Fibroblast of pulmonary artery (primary cell): ENCODE measurements around the gene RNF167.

ENCODE experiments used
- DNase-seq: peaks from one replicate; pipeline ENCODE4 v3.0.0-alpha.2; 2010; ENCODE audit warnings: low read depth
- H3K4me3 ChIP-seq: replicated peaks from 2 replicates; pipeline ENCODE4 v1.5.1; 2011; ENCODE audit warnings: low read depth, mild to moderate bottlenecking, control low read depth, low read length, moderate library complexity
- TF ChIP-seq, protein P1 (sequence below): IDR thresholded peaks from 2 replicates; pipeline ENCODE4 v1.5.1; 2011; ENCODE audit warnings: mild to moderate bottlenecking, control low read depth, low read length, inconsistent platforms; ENCODE audit errors: missing control alignments

RNF167 gene

DNA sequence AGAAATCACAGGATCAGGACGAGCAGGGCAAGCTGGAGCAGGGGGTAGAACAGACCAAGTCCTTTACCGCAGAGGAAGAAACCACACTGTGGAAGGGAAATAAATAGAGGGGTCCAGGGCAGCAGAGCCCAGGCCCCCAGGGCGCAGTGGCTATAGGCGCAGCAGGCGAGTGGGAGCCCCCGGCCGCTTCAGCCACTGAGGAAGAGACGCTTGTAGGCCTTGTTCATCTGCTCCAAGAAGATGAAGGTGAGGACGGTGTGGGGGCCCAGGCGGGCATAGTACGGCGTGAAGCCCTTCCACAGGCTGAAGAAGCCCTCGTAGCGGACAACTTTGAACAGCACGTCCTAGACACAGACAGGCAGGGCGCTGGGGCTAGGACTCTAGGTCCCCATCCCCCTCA, 2.5 kb upstream of the RNF167 start:
- TF ChIP-seq, protein P1, sequence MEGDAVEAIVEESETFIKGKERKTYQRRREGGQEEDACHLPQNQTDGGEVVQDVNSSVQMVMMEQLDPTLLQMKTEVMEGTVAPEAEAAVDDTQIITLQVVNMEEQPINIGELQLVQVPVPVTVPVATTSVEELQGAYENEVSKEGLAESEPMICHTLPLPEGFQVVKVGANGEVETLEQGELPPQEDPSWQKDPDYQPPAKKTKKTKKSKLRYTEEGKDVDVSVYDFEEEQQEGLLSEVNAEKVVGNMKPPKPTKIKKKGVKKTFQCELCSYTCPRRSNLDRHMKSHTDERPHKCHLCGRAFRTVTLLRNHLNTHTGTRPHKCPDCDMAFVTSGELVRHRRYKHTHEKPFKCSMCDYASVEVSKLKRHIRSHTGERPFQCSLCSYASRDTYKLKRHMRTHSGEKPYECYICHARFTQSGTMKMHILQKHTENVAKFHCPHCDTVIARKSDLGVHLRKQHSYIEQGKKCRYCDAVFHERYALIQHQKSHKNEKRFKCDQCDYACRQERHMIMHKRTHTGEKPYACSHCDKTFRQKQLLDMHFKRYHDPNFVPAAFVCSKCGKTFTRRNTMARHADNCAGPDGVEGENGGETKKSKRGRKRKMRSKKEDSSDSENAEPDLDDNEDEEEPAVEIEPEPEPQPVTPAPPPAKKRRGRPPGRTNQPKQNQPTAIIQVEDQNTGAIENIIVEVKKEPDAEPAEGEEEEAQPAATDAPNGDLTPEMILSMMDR, result no peak
- DNase-seq, result no peak
- no peak overlapping the region for H3K4me3 ChIP-seq

DNA sequence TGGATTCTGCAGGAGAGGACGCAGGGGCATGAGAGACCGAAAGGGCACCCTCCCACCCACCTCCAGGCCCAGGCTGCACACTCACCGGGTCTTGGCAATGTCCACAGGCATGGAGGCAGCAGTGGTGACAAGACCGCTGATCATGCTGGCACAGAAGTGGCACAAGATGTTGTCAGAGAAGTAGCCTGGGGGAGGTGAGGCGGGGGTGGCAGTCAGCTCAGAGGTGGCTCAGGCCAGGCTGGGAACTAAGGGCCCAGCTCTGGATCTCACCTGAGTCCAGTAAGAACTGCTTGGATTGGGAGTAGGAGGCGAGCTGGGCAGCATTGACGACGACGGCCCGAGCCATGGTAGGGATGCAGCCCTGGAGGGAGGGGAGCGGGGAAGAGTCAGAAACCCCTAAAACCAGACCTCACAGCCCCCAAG, 2.0 kb upstream of the RNF167 start:
- DNase-seq, result no peak
- TF ChIP-seq, protein P1, result no peak
- no peak overlapping the region for H3K4me3 ChIP-seq

DNA sequence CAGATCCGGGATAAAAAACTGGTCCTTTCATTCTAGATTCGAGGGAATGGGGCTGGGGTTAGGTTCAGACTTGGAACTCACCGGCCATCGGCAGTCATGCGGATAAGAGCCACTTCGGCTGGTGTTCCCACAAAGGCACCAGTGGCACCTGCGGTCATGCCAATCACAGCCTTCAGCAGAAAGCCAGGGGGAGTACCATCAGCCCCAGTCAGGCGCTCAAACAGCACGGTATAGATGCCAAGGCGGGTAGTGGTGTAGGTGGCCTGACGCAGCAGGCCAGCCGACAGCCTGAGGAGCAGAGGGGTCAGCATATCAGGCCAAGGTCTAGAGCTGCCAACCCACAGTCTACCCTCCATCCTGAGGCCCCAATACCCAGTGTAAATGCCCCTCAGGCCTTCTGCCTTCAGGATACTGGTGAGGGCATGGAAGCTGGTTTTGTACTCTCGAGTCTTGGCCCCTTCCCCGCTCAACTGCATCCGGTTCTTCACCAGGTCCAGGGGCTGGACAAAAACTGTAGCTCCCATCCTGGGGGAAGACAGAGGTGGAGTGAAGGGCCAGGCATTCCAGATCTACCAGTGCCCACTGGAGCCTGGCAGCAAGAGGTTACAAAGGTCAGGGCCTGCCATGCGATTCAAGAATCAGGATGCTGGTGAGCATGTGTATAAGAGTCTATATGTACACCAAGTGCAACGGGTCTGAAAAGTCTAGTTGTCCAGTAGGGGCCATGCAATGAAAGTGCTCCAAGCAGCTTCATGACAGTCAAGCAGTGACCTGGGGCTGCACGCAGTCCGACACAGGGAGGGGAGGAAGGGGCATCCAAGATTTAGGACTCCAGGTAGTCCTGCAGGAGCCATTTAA, 1.2 kb upstream of the RNF167 start:
- TF ChIP-seq, protein P1, result no peak
- DNase-seq, result no peak
- H3K4me3 ChIP-seq, result peak overlapping the region; percentile 88

DNA sequence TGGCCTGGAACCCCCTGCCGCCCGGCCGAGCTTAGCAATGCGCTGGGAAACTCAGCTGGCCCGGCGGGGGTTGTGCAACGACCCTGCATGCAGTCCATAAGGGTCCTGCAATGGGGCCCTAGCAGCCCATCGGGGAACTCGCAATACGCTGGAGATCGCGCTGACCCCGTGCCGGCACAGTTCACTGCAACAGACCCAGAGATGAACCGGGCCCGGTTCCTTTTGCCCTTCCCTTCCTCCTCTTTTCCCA, 597 bp upstream of the RNF167 start:
- TF ChIP-seq, protein P1, result no peak
- H3K4me3 ChIP-seq, result peak overlapping the region; percentile 88
- peak; percentile 19 for DNase-seq

DNA sequence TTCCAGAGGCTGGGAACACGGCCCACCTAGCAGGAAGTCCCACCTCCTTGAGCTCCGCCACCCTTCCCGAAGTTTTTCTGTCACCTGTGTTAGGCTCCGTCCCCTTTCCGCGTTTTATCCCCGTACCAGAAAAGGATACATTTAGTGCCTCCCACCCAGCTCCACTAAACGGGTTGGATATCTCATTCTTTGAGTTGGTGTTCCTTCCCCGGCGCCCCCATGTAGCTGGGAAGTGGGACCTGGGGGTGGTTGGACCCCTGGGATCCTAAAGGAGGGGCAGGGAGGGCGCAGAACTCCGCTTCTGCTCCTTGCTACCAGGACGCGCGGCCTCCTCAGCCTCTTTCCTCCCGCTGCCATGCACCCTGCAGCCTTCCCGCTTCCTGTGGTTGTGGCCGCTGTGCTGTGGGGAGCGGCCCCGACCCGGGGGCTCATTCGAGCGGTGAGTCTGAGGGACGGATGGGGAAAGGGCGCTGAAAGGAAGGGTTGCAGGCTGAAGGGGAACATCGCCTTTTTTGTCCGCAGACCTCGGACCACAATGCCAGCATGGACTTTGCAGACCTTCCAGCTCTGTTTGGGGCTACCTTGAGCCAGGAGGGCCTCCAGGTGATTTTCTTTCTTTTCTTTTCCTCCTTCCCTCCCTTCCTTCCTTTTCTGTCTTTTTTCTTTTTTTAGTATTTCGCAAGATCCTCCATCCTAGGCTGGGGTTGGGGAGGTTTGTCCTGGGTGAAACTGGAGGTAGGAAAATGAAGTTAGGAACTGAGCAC, 669 bp downstream of the RNF167 start:
- no peak for DNase-seq
- TF ChIP-seq, protein P1, result no peak
- H3K4me3 ChIP-seq, result peak overlapping the region; percentile 88

DNA sequence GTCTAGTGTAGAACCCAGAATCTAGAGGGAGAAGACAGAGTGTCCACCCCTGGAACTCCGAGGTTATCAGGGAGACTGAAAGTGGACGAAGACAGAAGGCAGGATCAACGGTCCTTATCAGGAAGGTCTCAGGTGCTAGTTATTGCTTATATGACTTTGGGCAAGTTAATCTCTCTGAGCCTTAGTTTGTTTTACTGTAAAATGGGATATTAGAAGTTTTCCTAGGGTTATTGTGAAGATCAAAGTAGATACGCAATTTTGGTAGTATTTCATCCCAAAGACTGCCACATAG, 1.2 kb downstream of the RNF167 start:
- H3K4me3 ChIP-seq, result peak overlapping the region; percentile 88
- TF ChIP-seq, protein P1, result no peak
- no peak for DNase-seq
